Uterus (tissue), 4 donors: Measurements from ENCODE around the gene TMX3. TPM values are rescaled to one million over a fixed set of nuclear protein-coding genes. Genes with fewer than 3 reads are reported as not detected.

Experiments used
- DNase-seq, 2 donors: peaks; one replicate each; pipeline ENCODE4 v3.0.0-alpha.2; 2019 to 2020
- H3K27ac ChIP-seq, 2 donors: fragments of 200-600 bp; sonication (generic); 1 replicate in 1 of 2; 2 replicates in 1 of 2; pipeline ENCODE4 v1.5.1; 2016 to 2018
- H3K27me3 ChIP-seq, 2 donors: fragments of 200-600 bp; sonication (generic); one replicate each; pipeline ENCODE4 v1.5.1; 2018 to 2019; ENCODE audit warnings: control low read depth in 1 of 2
- H3K36me3 ChIP-seq, 2 donors: fragments of 200-600 bp; sonication (generic); one replicate each; pipeline ENCODE4 v1.5.1; 2019; ENCODE audit warnings: control low read depth in 1 of 2
- H3K4me1 ChIP-seq, 2 donors: fragments of 200-600 bp; sonication (generic); one replicate each; pipeline ENCODE4 v1.5.1; 2018 to 2019; ENCODE audit warnings: control low read depth in 1 of 2
- H3K4me3 ChIP-seq, 2 donors: fragments of 200-600 bp; sonication (generic); 1 replicate in 1 of 2; 2 replicates in 1 of 2; pipeline ENCODE4 v1.5.1; 2018 to 2019; ENCODE audit warnings: mild to moderate bottlenecking in 1 of 2
- H3K9me3 ChIP-seq, 2 donors: fragments of 200-600 bp; sonication (generic); one replicate each; pipeline ENCODE4 v1.5.1; 2019; ENCODE audit warnings: control low read depth in 1 of 2
- CTCF ChIP-seq, 4 experiments: fragments of 200-600 bp in 2 of 4; fragments of 450-650 bp in 2 of 4; sonication (generic) in 2 of 4; IDR thresholded peaks; one replicate each; pipeline ENCODE4 v1.5.1; 2016 to 2019; ENCODE audit warnings: antibody characterized with exemption in 4 of 4, mild to moderate bottlenecking in 2 of 4, moderate library complexity in 1 of 4
- POLR2A ChIP-seq, 2 donors: fragments of 450-650 bp; IDR thresholded peaks; one replicate each; pipeline ENCODE4 v1.6.1; 2016; ENCODE audit warnings: antibody characterized with exemption in 2 of 2, mild to moderate bottlenecking in 1 of 2, moderate library complexity in 1 of 2
- intact Hi-C: fragments of 100-400 bp; cut with DNase I; formaldehyde crosslinking; loops from one replicate; pipeline ENCODE4 v1.15.1; 2023; ENCODE audit warnings: low total_unique reads
- total RNA-seq, 4 donors: library from RNA; depleted of rRNA in 3 of 4; stranded (reverse); fragments of >200 nt in 3 of 4; gene quantifications; one replicate each; pipeline versions ENCODE4 v1.1.0 to v1.2.4, GENCODE V29; 2014 to 2023
- donor health status: DM: yes; HTN: yes; CAD: no.

The TMX3 gene
- total RNA-seq, 4 donors from 2014 or later, result 34.1 to 111 (median 73.4) TPM

- TF ChIP-seq CTCF (IDR thresholded peaks at IDR 0.05) (no peak), POLR2A (IDR thresholded peaks at IDR 0.05) (no peak)
- no peaks in the 10 kb centered on the region for H3K4me1 ChIP-seq
- no peaks in the 10 kb centered on the region for H3K9me3 ChIP-seq
- no peak for DNase-seq
- H3K36me3 ChIP-seq, result no peaks in the 10 kb centered on the region
- no peaks in the 10 kb centered on the region for H3K27me3 ChIP-seq
- no peak overlapping the region for H3K27ac ChIP-seq
- no peak overlapping the region for H3K4me3 ChIP-seq
- intact Hi-C loops, result no loop called here
These were observed 27.3 kb upstream of the TMX3 start for GRCh38 chr18:68742206-68742605.

- no peaks in the 10 kb centered on the region for H3K36me3 ChIP-seq
- H3K27ac ChIP-seq, result no peak overlapping the region
- no peak for TF ChIP-seq CTCF (IDR thresholded peaks at IDR 0.05)
- TF ChIP-seq POLR2A (IDR thresholded peaks at IDR 0.05), result no peak
- DNase-seq, result no peak
- intact Hi-C loops, result no loop called here
- H3K9me3 ChIP-seq, result no peaks in the 10 kb centered on the region
- H3K27me3 ChIP-seq, result no peaks in the 10 kb centered on the region
- no peak overlapping the region for H3K4me3 ChIP-seq
- H3K4me1 ChIP-seq, result no peaks in the 10 kb centered on the region
These were observed 26.1 kb upstream of the TMX3 start for GRCh38 chr18:68740966-68741365.

GRCh38 chr18:68739462-68739861 lies 24.6 kb upstream of the TMX3 start:
- H3K27me3 ChIP-seq, result no peaks in the 10 kb centered on the region
- no peaks in the 10 kb centered on the region for H3K4me1 ChIP-seq
- DNase-seq, result no peak
- no peaks in the 10 kb centered on the region for H3K36me3 ChIP-seq
- H3K9me3 ChIP-seq, result no peaks in the 10 kb centered on the region
- H3K27ac ChIP-seq, result no peak overlapping the region
- TF ChIP-seq CTCF (IDR thresholded peaks at IDR 0.05), result no peak
- no peak for TF ChIP-seq POLR2A (IDR thresholded peaks at IDR 0.05)
- intact Hi-C loops, result no loop called here
- no peak overlapping the region for H3K4me3 ChIP-seq

- H3K4me3 ChIP-seq, result no peak overlapping the region
- intact Hi-C loops, result no loop called here
- TF ChIP-seq POLR2A (IDR thresholded peaks at IDR 0.05), result no peak
These were observed 23.7 kb upstream of the TMX3 start for GRCh38 chr18:68738564-68738963.

GRCh38 chr18:68735483-68736343 lies 20.8 kb upstream of the TMX3 start:
- no peak for DNase-seq
- Histone ChIP-seq H3K27me3 (no peaks in the 10 kb centered on the region), H3K27ac (no peak overlapping the region), H3K4me3 (no peak overlapping the region), H3K4me1 (no peaks in the 10 kb centered on the region), H3K36me3 (no peaks in the 10 kb centered on the region), H3K9me3 (no peaks in the 10 kb centered on the region)
- TF ChIP-seq POLR2A (IDR thresholded peaks at IDR 0.05) (no peak), CTCF (IDR thresholded peaks at IDR 0.05) (peak; percentile 31 to 61 (median 46))
- intact Hi-C loops, result no loop called here

More at GRCh38 chr18:68738564-68738963, 23.7 kb upstream of the TMX3 start:
- Histone ChIP-seq H3K4me1 (no peaks in the 10 kb centered on the region), H3K9me3 (no peaks in the 10 kb centered on the region), H3K27ac (no peak overlapping the region), H3K27me3 (no peaks in the 10 kb centered on the region), H3K36me3 (no peaks in the 10 kb centered on the region)
- DNase-seq, result no peak
